IMR-90 (cell line): ENCODE data around the gene FRY. TPM values are rescaled to one million over a fixed set of nuclear protein-coding genes. Genes with fewer than 3 reads are reported as not detected.

Experiments
- ATAC-seq: fragments of 200-7000 bp; cut with Tn5 transposase; 2 replicates; pipeline ENCODE4 v1.9.1; 2020; ENCODE audit warnings: low read depth, mild to moderate bottlenecking, moderate library complexity
- BruUV-seq: library from RNA; stranded (reverse); fragments of 400-500 nt; replicated peaks from 2 replicates; lab custom pipeline; 2021; lab: Mats Ljungman, UMichigan
- CTCF ChIA-PET: fragments of 300-600 bp; formaldehyde crosslinking; extraction: SDS; loops from one replicate; lab custom pipeline; 2021; ENCODE audit warnings: antibody characterized with exemption; lab: Yijun Ruan, JAX
- POLR2A ChIA-PET: fragments of 300-600 bp; sonication (Branson Sonifier 250); formaldehyde crosslinking; loops from one replicate; lab custom pipeline; 2022; ENCODE audit warnings: antibody characterized with exemption; ENCODE audit not compliant: unreplicated experiment; lab: Charles Lee
- DNase-seq: peaks from one replicate; pipeline ENCODE4 v3.0.0; 2013
- H2AFZ ChIP-seq: replicated peaks from 2 replicates; pipeline ENCODE3; 2013; ENCODE audit warnings: low read length, mild to moderate bottlenecking; ENCODE audit not compliant: poor library complexity
- H2AK5ac ChIP-seq: 2 replicates; pipeline ENCODE4 v1.6.1; 2013; ENCODE audit warnings: low read depth, low read length, inconsistent platforms
- H2AK9ac ChIP-seq: replicated peaks from 2 replicates; pipeline ENCODE3; 2013; ENCODE audit warnings: mild to moderate bottlenecking, low read depth, low read length, moderate library complexity; ENCODE audit not compliant: poor library complexity
- H2BK120ac ChIP-seq: 2 replicates; pipeline ENCODE4 v1.6.1; 2013; ENCODE audit warnings: low read depth, low read length, inconsistent platforms
- H2BK15ac ChIP-seq: 3 replicates; pipeline ENCODE4 v1.6.1; 2013; ENCODE audit warnings: low read depth, low read length, inconsistent platforms
- H2BK20ac ChIP-seq: 2 replicates; pipeline ENCODE4 v1.6.1; 2013; ENCODE audit warnings: low read depth, mild to moderate bottlenecking, inconsistent platforms, low read length, moderate library complexity
- H2BK5ac ChIP-seq: 2 replicates; pipeline ENCODE4 v1.6.1; 2013; ENCODE audit warnings: mild to moderate bottlenecking, low read depth, low read length, inconsistent platforms; ENCODE audit not compliant: poor library complexity, severe bottlenecking
- H3K14ac ChIP-seq: replicated peaks from 2 replicates; pipeline ENCODE4 v1.6.1; 2013; ENCODE audit warnings: low read depth, low read length, inconsistent platforms
- H3K18ac ChIP-seq: 2 replicates; pipeline ENCODE4 v1.6.1; 2013; ENCODE audit warnings: low read depth, low read length, control low read depth
- H3K23ac ChIP-seq: 2 replicates; pipeline ENCODE4 v1.6.1; 2013; ENCODE audit warnings: low read depth, low read length, inconsistent platforms
- H3K27ac ChIP-seq: 2 replicates; pipeline ENCODE4 v1.5.1; 2013; ENCODE audit warnings: mild to moderate bottlenecking, control low read depth, low read length; ENCODE audit not compliant: insufficient read depth
- H3K27me3 ChIP-seq: 2 replicates; pipeline ENCODE4 v1.6.1; 2013; ENCODE audit warnings: low read length; ENCODE audit not compliant: control insufficient read depth, insufficient read depth
- H3K36me3 ChIP-seq: 2 replicates; pipeline ENCODE4 v1.6.1; 2013; ENCODE audit warnings: low read length, mixed read lengths; ENCODE audit not compliant: control insufficient read depth, insufficient read depth
- H3K4ac ChIP-seq: 2 replicates; pipeline ENCODE4 v1.6.1; 2013; ENCODE audit warnings: low read depth, low read length, inconsistent platforms
- H3K4me1 ChIP-seq: 2 replicates; pipeline ENCODE4 v1.6.1; 2013; ENCODE audit warnings: low read length, mixed read lengths; ENCODE audit not compliant: control insufficient read depth, insufficient read depth
- H3K4me2 ChIP-seq: 2 replicates; pipeline ENCODE4 v1.6.1; 2013; ENCODE audit warnings: low read depth, mild to moderate bottlenecking, control low read depth, low read length, moderate library complexity
- H3K4me3 ChIP-seq: 2 replicates; pipeline ENCODE4 v1.5.1; 2013; ENCODE audit warnings: low read depth, mild to moderate bottlenecking, control low read depth, low read length, moderate library complexity; ENCODE audit not compliant: insufficient read depth
- H3K56ac ChIP-seq: 2 replicates; pipeline ENCODE4 v1.6.1; 2013; ENCODE audit warnings: low read length, inconsistent platforms; ENCODE audit not compliant: insufficient read depth; ENCODE audit errors: extremely low read depth
- H3K79me1 ChIP-seq, 2 experiments: 2 replicates each; pipeline ENCODE4 v1.6.1; 2013; ENCODE audit warnings: low read length in 2 of 2, inconsistent platforms in 1 of 2, low read depth in 1 of 2
- H3K9ac ChIP-seq: 2 replicates; pipeline ENCODE4 v1.6.1; 2013; ENCODE audit warnings: low read depth, low read length, control low read depth
- H3K9me1 ChIP-seq: 2 replicates; pipeline ENCODE4 v1.6.1; 2013; ENCODE audit warnings: low read length, inconsistent platforms; ENCODE audit not compliant: insufficient read depth
- H3K9me3 ChIP-seq: 2 replicates; pipeline ENCODE4 v1.6.1; 2013; ENCODE audit warnings: low read length; ENCODE audit not compliant: control insufficient read depth, insufficient read depth
- H4K20me1 ChIP-seq: 2 replicates; pipeline ENCODE4 v1.6.1; 2013; ENCODE audit warnings: low read length, inconsistent platforms; ENCODE audit not compliant: insufficient read depth
- H4K5ac ChIP-seq: 2 replicates; pipeline ENCODE4 v1.6.1; 2013; ENCODE audit warnings: mild to moderate bottlenecking, low read depth, low read length, control low read depth
- H4K8ac ChIP-seq, 2 experiments: 2 replicates each; pipeline ENCODE4 v1.6.1; 2013; ENCODE audit warnings: low read depth in 2 of 2, low read length in 2 of 2, control low read depth in 1 of 2, inconsistent platforms in 1 of 2
- H4K91ac ChIP-seq: 2 replicates; pipeline ENCODE4 v1.6.1; 2013; ENCODE audit warnings: low read depth, low read length, inconsistent platforms; ENCODE audit not compliant: insufficient read depth
- BHLHE40 ChIP-seq: fragments of 150-350 bp; IDR thresholded peaks from 2 replicates; pipeline ENCODE4 v1.6.1; 2016; ENCODE audit warnings: mild to moderate bottlenecking, low read depth, low read length
- CEBPB ChIP-seq: IDR thresholded peaks from 2 replicates; pipeline ENCODE4 v1.6.1; 2012; ENCODE audit warnings: low read depth, low read length, improper control_type of control experiment
- CHD1 ChIP-seq: IDR thresholded peaks from 2 replicates; pipeline ENCODE4 v1.6.1; 2012; ENCODE audit warnings: low read depth, low read length, improper control_type of control experiment
- CTCF ChIP-seq: conservative IDR thresholded peaks from 2 replicates; pipeline ENCODE4 v1.5.1; 2012; ENCODE audit warnings: mild to moderate bottlenecking, low read depth, low read length, improper control_type of control experiment
- ELK1 ChIP-seq: fragments of 150-350 bp; IDR thresholded peaks from 2 replicates; pipeline ENCODE4 v1.6.1; 2016; ENCODE audit warnings: low read depth, mild to moderate bottlenecking, low read length, moderate library complexity, borderline replicate concordance
- FOS ChIP-seq: fragments of 150-350 bp; IDR thresholded peaks from 2 replicates; pipeline ENCODE4 v1.6.1; 2016; ENCODE audit warnings: low read depth, low read length
- MAFK ChIP-seq: IDR thresholded peaks from 2 replicates; pipeline ENCODE4 v1.6.1; 2012; ENCODE audit warnings: low read depth, low read length, improper control_type of control experiment
- MAZ ChIP-seq: IDR thresholded peaks from 2 replicates; pipeline ENCODE4 v1.6.1; 2012; ENCODE audit warnings: low read depth, mild to moderate bottlenecking, low read length, improper control_type of control experiment, moderate library complexity, borderline replicate concordance
- MXI1 ChIP-seq: IDR thresholded peaks from 2 replicates; pipeline ENCODE4 v1.6.1; 2012; ENCODE audit warnings: low read depth, mild to moderate bottlenecking, low read length, moderate library complexity, borderline replicate concordance
- NFE2L2 ChIP-seq: fragments of 150-350 bp; IDR thresholded peaks from 2 replicates; pipeline ENCODE4 v1.6.1; 2016; ENCODE audit warnings: low read depth, mild to moderate bottlenecking, low read length
- POLR2A ChIP-seq: IDR thresholded peaks from 2 replicates; pipeline ENCODE4 v1.6.1; 2012; ENCODE audit warnings: mild to moderate bottlenecking, low read depth, low read length
- RAD21 ChIP-seq: IDR thresholded peaks from 2 replicates; pipeline ENCODE4 v1.6.1; 2012; ENCODE audit warnings: low read length, improper control_type of control experiment
- RCOR1 ChIP-seq: IDR thresholded peaks from 2 replicates; pipeline ENCODE4 v1.6.1; 2012; ENCODE audit warnings: mild to moderate bottlenecking, low read length, improper control_type of control experiment; ENCODE audit not compliant: insufficient replicate concordance
- RFX5 ChIP-seq: IDR thresholded peaks from 2 replicates; pipeline ENCODE4 v1.8.0; 2012; ENCODE audit warnings: low read depth, mild to moderate bottlenecking, low read length, moderate library complexity
- SMC3 ChIP-seq: fragments of 150-350 bp; IDR thresholded peaks from 2 replicates; pipeline ENCODE4 v1.6.1; 2016; ENCODE audit warnings: low read depth, mild to moderate bottlenecking, antibody characterized with exemption, low read length, moderate library complexity
- WGBS, 2 experiments: methylation state at CpG; one replicate each; pipeline versions ENCODE4 v1.1.5 to v1.1.7; 2013; ENCODE audit warnings: missing lambda C conversion rate in 2 of 2; ENCODE audit not compliant: insufficient read length in 1 of 2; ENCODE audit errors: extremely low coverage in 2 of 2; 5-methylcytosine and 5-hydroxymethylcytosine counted together
- dilution Hi-C: fragments of 300-500 bp; cut with HindIII; formaldehyde crosslinking; loops from one replicate; pipeline ENCODE4 v1.14.3; 2018; ENCODE audit warnings: low sequenced_read_pairs; ENCODE audit not compliant: unreplicated experiment
- in situ Hi-C: fragments of 300-500 bp; cut with MboI; formaldehyde crosslinking; loops from 3 replicates; pipeline ENCODE4 v1.14.3; 2019; ENCODE audit warnings: low sequenced_read_pairs, inconsistent platforms, mixed read lengths
- intact Hi-C: fragments of 100-400 bp; cut with micrococcal nuclease; formaldehyde crosslinking; loops from 2 replicates; pipeline ENCODE4 v1.10.0; 2022
- polyA plus RNA-seq, 3 experiments: library from polyadenylated mRNA; depleted of rRNA; stranded (reverse); fragments of >200 nt; gene quantifications; 2 replicates each; pipeline ENCODE4 v1.2.3, GENCODE V29; 2012; ENCODE audit warnings: low replicate concordance in 1 of 3
- total RNA-seq: library from RNA; depleted of rRNA; stranded (reverse); fragments of >200 nt; gene quantifications from 2 replicates; pipeline ENCODE4 v1.2.3, GENCODE V29; 2012

Gene FRY
- total and polyA plus RNA-seq, 2 of the 4 experiments (the other 2 are of a cell fraction), result 3.0 to 4.8 TPM

- no TSS peak for BruUV-seq
- intact Hi-C loops, result no loop called here
- H3K23ac ChIP-seq, result no peak overlapping the region
Observed at GRCh38 chr13:32266130-32266529, 234.6 kb downstream of the FRY start.

More at GRCh38 chr13:32266130-32266529, 234.6 kb downstream of the FRY start:
- Histone ChIP-seq H2AFZ (no peak overlapping the region), H3K4me2 (no peak overlapping the region), H3K4ac (no peak overlapping the region), H3K4me1 (peaks cover 9% of the 10 kb centered on the region), H3K4me3 (no peak overlapping the region), H3K9me1 (peaks cover 21% of the 10 kb centered on the region), H3K56ac (no peak overlapping the region), H3K9me3 (no peaks in the 10 kb centered on the region), H2BK120ac (no peak overlapping the region), H2AK5ac (no peak overlapping the region), H3K27me3 (no peaks in the 10 kb centered on the region), H3K18ac (no peak overlapping the region), H4K8ac (no peak overlapping the region), H3K27ac (no peak overlapping the region), H3K14ac (no peak overlapping the region), H2BK15ac (no peak overlapping the region), H4K91ac (no peak overlapping the region), H4K20me1 (no peaks in the 10 kb centered on the region), H2AK9ac (no peak overlapping the region), H2BK20ac (no peak overlapping the region), H2BK5ac (no peak overlapping the region), H3K9ac (no peak overlapping the region), H4K5ac (no peak overlapping the region), H3K36me3 (peaks cover 12% of the 10 kb centered on the region; the same call in 1 of the 2 replicates), H3K79me1 (no peaks in the 10 kb centered on the region)
- no CpG with 5 or more reads among the region's 1 CpG for WGBS, 2 experiments
- POLR2A ChIA-PET, result no interaction called here
- in situ Hi-C loops, result no loop called here
- TF ChIP-seq ELK1, result no peak
- no peak for TF ChIP-seq CEBPB
- TF ChIP-seq SMC3, result no peak
- TF ChIP-seq CTCF, result no peak
- no peak for TF ChIP-seq RFX5
- no peak for TF ChIP-seq MAFK
- no peak for TF ChIP-seq RCOR1
- TF ChIP-seq MAZ, result no peak
- TF ChIP-seq BHLHE40, result no peak
- TF ChIP-seq FOS, result no peak
- TF ChIP-seq CHD1, result no peak
- no peak for TF ChIP-seq POLR2A
- TF ChIP-seq RAD21, result no peak
- TF ChIP-seq MXI1, result no peak
- TF ChIP-seq NFE2L2, result no peak
- ATAC-seq (no peak), DNase-seq (no peak)
- CTCF ChIA-PET, result no interaction called here
- dilution Hi-C loops, result no loop called here
